DOHH2 (cell line): ENCODE results near the gene PRKN.

Source experiments
- H3F3A ChIP-seq: fragments of 200-600 bp; sonication (generic), shearing (Covaris generic); 2 replicates; pipeline ENCODE4 v1.6.0; 2016; ENCODE audit warnings: antibody characterized with exemption, mild to moderate bottlenecking; ENCODE audit not compliant: control insufficient read depth, insufficient read depth
- H3K27ac ChIP-seq: fragments of 200-600 bp; sonication (generic); 2 replicates; pipeline ENCODE4 v1.5.1; 2014; ENCODE audit warnings: low read depth, mild to moderate bottlenecking, low read length, moderate library complexity
- H3K27me3 ChIP-seq: fragments of 200-600 bp; sonication (generic); 2 replicates; pipeline ENCODE4 v1.6.1; 2014; ENCODE audit warnings: mild to moderate bottlenecking, low read length, mixed read lengths; ENCODE audit not compliant: control insufficient read depth
- H3K36me3 ChIP-seq: fragments of 200-600 bp; sonication (generic); 2 replicates; pipeline ENCODE4 v1.6.1; 2014; ENCODE audit warnings: mild to moderate bottlenecking, low read length, moderate library complexity, mixed read lengths; ENCODE audit not compliant: control insufficient read depth
- H3K4me1 ChIP-seq: fragments of 200-600 bp; sonication (generic); 2 replicates; pipeline ENCODE4 v1.6.1; 2014; ENCODE audit warnings: mild to moderate bottlenecking, low read length, mixed read lengths; ENCODE audit not compliant: control insufficient read depth
- H3K4me2 ChIP-seq: fragments of 200-600 bp; sonication (generic); 2 replicates; pipeline ENCODE4 v1.6.0; 2014; ENCODE audit warnings: mild to moderate bottlenecking, low read length, moderate library complexity
- H3K4me3 ChIP-seq: fragments of 200-600 bp; sonication (generic); 2 replicates; pipeline ENCODE4 v1.5.1; 2014; ENCODE audit warnings: mild to moderate bottlenecking, low read length, mixed read lengths
- H3K79me2 ChIP-seq: fragments of 200-600 bp; sonication (generic); 2 replicates; pipeline ENCODE4 v1.6.1; 2014; ENCODE audit warnings: mild to moderate bottlenecking, low read length, mixed read lengths; ENCODE audit not compliant: control insufficient read depth
- H3K9me2 ChIP-seq: fragments of 200-600 bp; sonication (generic); replicated peaks from 2 replicates; pipeline ENCODE4 v1.6.1; 2014; ENCODE audit warnings: mild to moderate bottlenecking, low read length, mixed read lengths; ENCODE audit not compliant: control insufficient read depth
- H3K9me3 ChIP-seq: fragments of 200-600 bp; sonication (generic); 2 replicates; pipeline ENCODE4 v1.6.1; 2014; ENCODE audit warnings: antibody characterized with exemption, low read length, mixed read lengths; ENCODE audit not compliant: control insufficient read depth, insufficient read depth
- H4K20me1 ChIP-seq: fragments of 200-600 bp; sonication (generic); 2 replicates; pipeline ENCODE4 v1.6.0; 2014; ENCODE audit warnings: low read depth, mild to moderate bottlenecking, antibody characterized with exemption, low read length, moderate library complexity; ENCODE audit not compliant: control insufficient read depth, insufficient read depth
- EZH2phosphoT487 ChIP-seq: fragments of 200-600 bp; sonication (generic); IDR thresholded peaks from 2 replicates; pipeline ENCODE4 v1.6.1; 2017; ENCODE audit warnings: borderline replicate concordance, mild to moderate bottlenecking, antibody characterized with exemption, low read length, moderate library complexity, mixed read lengths
- TF ChIP-seq, protein P1 (sequence below): fragments of 200-600 bp; sonication (generic); IDR thresholded peaks from one replicate; pipeline ENCODE4 v1.5.1; 2014; ENCODE audit warnings: antibody characterized with exemption, mild to moderate bottlenecking, low read depth, low read length; ENCODE audit not compliant: poor library complexity, severe bottlenecking

PRKN gene

DNA sequence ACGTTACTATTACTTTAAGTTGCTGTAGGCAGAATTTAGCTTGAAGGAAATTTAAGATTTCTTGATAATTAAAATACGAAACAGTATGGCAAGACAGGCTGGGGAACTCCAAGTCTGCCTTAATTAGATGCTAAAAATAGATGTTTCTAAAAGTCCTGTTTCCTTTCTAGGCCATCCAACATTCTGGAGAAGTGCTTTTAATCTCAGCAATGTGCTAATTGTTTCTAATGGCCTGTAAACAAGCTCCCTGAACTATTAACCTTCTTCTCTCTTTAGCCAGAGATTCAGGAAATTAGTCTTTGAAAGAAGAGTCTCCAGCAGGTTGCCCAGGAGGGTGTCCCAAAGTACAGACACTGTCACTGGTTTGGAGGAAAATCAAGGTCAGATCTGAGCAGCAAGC is 776.4 kb downstream of the PRKN start:
- H3K4me2 ChIP-seq = no peak overlapping the region
- H3K79me2 ChIP-seq = no peaks in the 10 kb centered on the region
- TF ChIP-seq, protein P1, sequence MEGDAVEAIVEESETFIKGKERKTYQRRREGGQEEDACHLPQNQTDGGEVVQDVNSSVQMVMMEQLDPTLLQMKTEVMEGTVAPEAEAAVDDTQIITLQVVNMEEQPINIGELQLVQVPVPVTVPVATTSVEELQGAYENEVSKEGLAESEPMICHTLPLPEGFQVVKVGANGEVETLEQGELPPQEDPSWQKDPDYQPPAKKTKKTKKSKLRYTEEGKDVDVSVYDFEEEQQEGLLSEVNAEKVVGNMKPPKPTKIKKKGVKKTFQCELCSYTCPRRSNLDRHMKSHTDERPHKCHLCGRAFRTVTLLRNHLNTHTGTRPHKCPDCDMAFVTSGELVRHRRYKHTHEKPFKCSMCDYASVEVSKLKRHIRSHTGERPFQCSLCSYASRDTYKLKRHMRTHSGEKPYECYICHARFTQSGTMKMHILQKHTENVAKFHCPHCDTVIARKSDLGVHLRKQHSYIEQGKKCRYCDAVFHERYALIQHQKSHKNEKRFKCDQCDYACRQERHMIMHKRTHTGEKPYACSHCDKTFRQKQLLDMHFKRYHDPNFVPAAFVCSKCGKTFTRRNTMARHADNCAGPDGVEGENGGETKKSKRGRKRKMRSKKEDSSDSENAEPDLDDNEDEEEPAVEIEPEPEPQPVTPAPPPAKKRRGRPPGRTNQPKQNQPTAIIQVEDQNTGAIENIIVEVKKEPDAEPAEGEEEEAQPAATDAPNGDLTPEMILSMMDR = no peak
- TF ChIP-seq EZH2phosphoT487 = no peak
- H3K9me2 ChIP-seq = no peaks in the 10 kb centered on the region
- no peaks in the 10 kb centered on the region for H3F3A ChIP-seq
- no peaks in the 10 kb centered on the region for H3K27me3 ChIP-seq
- no peaks in the 10 kb centered on the region for H3K9me3 ChIP-seq
- no peaks in the 10 kb centered on the region for H3K36me3 ChIP-seq
- no peak overlapping the region for H3K4me3 ChIP-seq
- H3K4me1 ChIP-seq = no peaks in the 10 kb centered on the region
- H3K27ac ChIP-seq = no peak overlapping the region
- H4K20me1 ChIP-seq = no peaks in the 10 kb centered on the region

DNA sequence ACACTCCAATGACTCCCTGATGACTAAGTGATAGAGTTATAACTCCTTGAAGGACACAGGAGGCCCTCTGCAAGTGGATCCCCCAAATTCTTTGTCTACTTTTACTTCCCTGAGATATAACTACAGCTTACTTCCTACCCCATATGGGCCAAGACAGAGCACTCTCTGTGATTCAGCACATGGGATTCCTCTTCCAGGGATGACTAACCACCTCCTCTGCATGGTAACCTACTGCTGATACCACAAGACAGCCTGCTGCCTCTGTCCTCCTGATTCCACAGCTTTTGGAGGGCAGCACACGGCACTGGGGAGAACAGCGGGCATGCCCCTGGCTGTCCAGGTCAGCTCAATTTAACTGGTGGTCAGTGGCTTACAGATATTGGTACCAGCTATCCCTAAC is 778.0 kb downstream of the PRKN start:
- Histone ChIP-seq H3K9me3 (no peaks in the 10 kb centered on the region), H3K36me3 (no peaks in the 10 kb centered on the region), H3K9me2 (no peaks in the 10 kb centered on the region), H4K20me1 (no peaks in the 10 kb centered on the region), H3K79me2 (no peaks in the 10 kb centered on the region), H3K27me3 (no peaks in the 10 kb centered on the region), H3F3A (no peaks in the 10 kb centered on the region), H3K4me3 (no peak overlapping the region), H3K4me1 (no peaks in the 10 kb centered on the region), H3K4me2 (no peak overlapping the region), H3K27ac (no peak overlapping the region)
- TF ChIP-seq, protein P1 = no peak
- no peak for TF ChIP-seq EZH2phosphoT487

DNA sequence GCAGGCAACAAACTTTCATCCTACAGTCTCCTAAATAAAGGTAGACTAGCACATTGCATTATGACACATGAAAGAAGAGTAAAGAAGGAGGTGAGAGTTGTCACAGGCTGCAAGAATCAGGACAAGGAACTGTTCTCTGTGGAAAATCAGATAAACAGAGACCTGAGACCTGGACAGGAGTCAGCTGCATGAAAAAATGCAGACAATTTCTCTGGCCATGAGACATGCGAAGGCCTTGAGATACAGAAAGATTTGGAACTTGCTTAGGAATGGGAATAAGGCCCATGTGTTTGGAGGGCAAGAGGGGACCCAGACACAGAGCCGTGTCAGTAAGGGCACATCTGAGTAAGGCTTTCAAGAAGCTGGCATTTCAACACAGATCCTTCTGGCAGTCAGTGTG is 779.1 kb downstream of the PRKN start:
- Histone ChIP-seq H3K27ac (no peak overlapping the region), H3K4me1 (no peaks in the 10 kb centered on the region), H3F3A (no peaks in the 10 kb centered on the region), H3K36me3 (no peaks in the 10 kb centered on the region), H3K79me2 (no peaks in the 10 kb centered on the region), H3K9me2 (no peaks in the 10 kb centered on the region), H3K4me2 (no peak overlapping the region), H3K27me3 (no peaks in the 10 kb centered on the region), H3K9me3 (no peaks in the 10 kb centered on the region), H4K20me1 (no peaks in the 10 kb centered on the region), H3K4me3 (no peak overlapping the region)
- no peak for TF ChIP-seq EZH2phosphoT487
- TF ChIP-seq, protein P1 = no peak

DNA sequence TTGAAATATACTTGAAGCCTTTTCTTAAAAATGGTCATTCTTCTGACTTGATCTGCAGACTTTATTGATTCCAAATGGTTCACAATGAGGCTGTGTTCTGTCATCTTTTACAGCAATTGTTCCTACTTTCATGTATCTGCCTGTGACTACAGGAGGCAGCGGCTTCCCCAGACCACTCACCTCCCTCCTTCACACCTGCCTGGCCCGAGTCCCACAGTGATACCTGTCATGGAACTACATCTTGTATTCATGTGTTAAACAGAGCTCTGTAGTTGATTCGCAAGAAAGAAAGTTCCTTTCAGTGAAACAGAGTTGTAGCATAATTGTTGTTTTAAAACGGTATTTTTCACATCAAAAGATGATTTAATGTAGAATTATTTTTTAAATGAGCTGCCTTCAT is 780.2 kb downstream of the PRKN start:
- no peaks in the 10 kb centered on the region for H3K4me1 ChIP-seq
- no peaks in the 10 kb centered on the region for H3K9me2 ChIP-seq
- no peaks in the 10 kb centered on the region for H3K36me3 ChIP-seq
- no peak overlapping the region for H3K4me3 ChIP-seq
- no peak for TF ChIP-seq EZH2phosphoT487
- TF ChIP-seq, protein P1 = no peak
- H3K27ac ChIP-seq = no peak overlapping the region
- H3K9me3 ChIP-seq = no peaks in the 10 kb centered on the region
- no peaks in the 10 kb centered on the region for H4K20me1 ChIP-seq
- no peaks in the 10 kb centered on the region for H3K79me2 ChIP-seq
- no peaks in the 10 kb centered on the region for H3F3A ChIP-seq
- no peak overlapping the region for H3K4me2 ChIP-seq
- no peaks in the 10 kb centered on the region for H3K27me3 ChIP-seq
